NCI-H128 (cell line): Measurements from ENCODE around the gene TSTD2.

Experiments used
- DNase-seq: peaks from one replicate; lab custom pipeline; 2025; ENCODE audit not compliant: unreplicated experiment; lab: John Stamatoyannopoulos, UW

Gene TSTD2

DNA sequence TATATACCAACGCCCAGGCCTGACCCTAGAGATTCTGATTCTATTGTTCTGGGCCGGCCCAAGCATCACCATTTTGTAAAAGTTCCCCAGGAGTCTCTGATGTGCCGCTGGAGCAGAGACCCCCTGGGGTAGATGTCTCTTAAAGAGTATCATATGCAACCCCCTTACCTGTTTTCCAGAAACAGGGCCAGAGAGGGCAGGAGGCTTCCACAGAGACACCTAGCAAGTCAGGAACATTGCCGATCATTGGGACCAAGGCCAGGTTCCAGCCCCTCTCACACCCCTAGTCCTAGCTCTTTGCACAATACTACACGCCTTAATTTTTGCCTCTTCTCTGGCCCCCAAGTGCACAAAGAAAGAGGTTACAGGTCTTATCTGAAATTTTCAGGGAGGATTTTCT is 67.9 kb downstream of the TSTD2 start:
- no peak for DNase-seq

DNA sequence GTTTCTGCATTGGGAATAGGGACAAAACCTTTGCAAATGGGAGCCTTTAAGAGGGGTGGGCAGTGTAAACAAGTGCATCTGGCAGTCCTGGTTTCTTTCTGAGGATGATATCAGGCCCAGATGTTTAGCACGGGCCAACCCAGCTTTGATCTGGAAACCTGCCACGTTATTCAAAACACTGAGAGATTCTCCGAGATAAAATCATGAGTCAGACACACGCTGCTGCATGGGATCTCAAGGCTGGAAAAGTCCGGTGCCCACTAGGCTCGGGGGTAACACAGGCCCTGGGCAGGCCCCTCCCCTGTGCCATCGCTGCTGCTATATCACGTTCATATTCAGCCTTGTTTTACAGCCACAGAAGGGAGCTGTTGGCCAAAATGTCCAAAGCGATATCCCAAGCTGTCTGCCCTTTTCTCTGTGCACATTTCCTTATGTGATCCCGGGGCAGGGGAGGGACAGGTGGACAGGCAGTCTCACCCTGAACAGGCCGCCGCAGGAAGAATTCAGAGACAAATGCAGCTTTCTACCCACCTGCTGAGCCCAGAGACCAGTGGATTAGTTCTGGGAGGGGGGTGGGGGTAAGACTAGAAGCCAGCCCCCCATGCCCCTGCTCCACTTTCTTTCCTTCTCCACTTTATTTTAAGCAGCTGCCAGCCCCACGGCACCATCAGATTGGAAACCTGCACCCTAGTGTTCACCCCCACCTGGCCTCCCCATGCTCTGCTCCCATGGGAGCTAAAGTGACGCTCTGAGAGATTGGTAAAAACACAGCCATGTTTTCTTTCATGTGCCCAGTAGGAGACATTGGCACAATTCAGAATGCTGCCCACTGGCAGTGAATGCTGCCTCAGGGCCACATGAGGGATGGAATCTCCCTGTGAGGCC is 68.6 kb downstream of the TSTD2 start:
- no peak for DNase-seq

DNA sequence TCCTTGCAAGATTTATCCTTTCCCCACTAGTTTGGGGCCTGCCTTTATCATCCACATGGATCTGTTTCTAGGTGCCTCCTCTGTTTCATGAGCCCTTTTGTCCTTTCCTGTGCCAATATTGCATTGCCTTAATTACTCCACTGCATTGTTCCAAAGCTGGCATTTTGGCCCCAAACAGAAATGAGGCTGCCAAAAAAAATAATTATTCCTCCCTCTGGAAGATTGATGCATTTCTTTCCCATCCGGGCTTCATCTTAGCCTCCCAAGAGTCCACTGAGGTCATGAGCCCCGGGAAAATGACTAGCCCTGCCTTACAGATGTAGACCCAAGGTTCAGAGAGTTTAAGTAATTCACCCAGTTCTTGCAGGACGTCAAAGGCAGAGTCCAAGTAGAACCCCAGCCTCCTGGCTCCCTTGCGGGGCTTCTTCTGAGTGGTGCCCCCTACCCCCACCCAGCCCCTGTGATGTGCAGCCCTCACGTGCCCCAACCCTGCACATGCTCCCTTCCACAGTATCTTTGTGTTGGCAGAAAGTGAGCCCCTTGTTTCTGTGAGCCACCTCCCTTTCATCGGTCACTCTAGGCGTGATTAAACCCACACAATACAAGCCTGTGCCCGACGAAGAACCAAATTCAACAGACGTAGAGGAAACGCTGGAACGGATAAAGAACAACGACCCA is 69.6 kb downstream of the TSTD2 start:
- no peak for DNase-seq

DNA sequence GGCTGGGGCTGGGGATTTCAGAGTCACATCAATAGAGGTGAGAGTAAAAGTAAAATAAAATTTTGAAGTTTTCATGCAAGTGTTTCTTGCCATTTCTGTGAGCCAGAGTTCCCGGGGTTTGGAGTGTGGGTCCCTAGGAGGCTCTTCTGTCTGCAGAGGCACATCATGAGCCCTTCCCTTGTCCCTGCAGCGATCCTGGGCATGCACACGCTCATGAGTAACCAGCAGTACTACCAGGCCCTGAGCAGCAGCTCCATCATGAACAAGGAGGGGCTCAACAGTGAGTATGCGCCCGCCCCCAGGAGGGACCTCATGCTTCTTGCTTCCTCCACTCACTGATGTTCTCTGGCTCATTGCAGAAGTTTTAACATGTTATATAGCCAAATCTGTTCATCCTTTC is 70.6 kb downstream of the TSTD2 start:
- DNase-seq: no peak

DNA sequence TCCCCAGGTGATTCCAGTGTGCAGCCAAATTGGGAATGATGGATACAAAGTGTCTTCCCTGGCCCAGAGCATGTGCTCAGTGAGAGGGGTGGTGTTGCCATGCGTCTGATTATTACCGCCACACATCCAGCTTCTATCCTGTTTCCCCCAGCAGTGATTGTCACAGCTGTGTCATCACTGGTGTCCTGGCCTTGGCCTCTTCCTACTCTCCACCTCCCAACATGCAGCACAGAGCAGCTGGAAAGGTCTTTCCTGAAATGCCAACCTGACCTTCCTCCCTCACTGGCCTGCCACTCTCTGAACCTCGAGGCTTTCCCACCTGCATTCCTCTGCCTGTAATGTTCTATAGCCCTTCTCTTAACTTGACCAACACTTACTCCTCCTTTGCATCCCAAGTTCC is 71.7 kb downstream of the TSTD2 start:
- no peak for DNase-seq

DNA sequence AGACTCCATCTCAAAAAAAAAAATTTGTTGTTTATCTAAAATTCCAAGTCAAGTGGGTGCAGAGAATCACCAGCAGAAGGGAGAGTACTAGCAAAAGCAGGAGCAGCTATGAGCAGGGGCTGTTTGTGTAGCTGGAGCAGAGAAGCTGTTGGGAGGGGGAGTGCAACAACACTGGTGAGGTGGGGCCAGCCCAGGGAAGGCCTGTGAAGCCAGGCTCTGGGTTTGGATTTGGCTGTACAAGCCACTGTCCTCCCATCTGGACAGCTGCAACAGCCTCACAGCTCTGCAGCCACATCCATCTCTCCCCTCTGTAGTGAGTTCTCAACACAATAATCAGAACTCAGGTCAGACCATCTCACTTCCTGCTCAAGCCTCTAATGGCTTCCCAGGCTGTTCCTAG is 72.3 kb downstream of the TSTD2 start:
- DNase-seq: no peak

DNA sequence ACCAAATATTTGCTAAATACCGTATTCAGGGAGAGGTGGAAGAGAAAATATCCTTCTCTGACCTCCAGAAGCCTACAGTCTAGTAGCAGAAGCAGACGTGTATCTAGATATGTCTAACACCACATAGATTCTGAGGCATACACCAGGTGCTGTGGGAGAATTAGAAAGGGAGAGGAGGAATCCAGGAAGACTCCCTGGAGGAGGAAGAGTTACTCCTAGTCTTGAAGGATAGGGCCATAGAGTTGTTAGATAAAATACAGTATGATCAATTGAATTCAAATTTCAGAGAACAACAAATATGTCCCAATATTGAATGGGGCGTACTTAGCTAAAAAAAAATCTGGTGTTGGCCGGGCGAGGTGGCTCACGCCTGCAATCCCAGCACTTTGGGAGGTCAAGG is 73.0 kb downstream of the TSTD2 start:
- no peak for DNase-seq

DNA sequence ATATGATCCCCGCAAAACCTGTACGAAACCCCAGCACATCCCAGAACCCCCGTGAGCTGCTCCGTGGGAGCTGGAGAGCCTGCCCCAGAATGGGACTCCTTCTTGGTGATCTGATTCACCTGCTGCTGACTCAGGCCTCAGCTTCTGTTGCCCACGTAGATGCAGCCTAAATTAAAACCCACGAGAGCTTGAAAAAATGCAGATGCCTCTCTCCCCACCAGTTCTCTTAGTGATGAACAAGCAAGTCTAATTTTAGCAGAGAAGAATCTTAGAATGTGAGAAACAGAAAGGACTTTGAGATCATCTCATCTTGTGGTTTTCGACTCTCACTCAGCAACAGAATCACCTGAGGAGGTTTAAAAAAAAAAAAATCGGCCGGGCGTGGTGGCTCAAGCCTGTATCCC is 74.1 kb downstream of the TSTD2 start:
- no peak for DNase-seq

DNA sequence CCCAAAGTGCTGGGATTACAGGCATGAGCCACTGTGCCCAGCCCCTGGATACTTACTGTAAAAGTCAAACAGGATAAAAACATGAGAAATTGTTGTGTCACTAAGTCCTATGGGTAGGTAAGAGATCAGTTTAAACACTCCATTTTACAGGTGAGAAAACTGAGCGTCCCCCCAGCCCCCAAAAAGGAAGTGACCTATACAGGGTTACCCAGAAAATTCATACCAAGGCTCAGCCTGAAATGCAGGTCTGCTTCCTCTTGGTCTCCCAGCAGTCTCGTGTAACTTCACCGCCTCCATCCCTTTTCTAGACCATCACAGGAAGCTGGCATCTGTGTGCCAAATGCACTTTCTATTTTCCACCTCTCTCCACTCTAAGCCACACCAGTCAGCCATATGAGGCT is 74.5 kb downstream of the TSTD2 start:
- no peak for DNase-seq

DNA sequence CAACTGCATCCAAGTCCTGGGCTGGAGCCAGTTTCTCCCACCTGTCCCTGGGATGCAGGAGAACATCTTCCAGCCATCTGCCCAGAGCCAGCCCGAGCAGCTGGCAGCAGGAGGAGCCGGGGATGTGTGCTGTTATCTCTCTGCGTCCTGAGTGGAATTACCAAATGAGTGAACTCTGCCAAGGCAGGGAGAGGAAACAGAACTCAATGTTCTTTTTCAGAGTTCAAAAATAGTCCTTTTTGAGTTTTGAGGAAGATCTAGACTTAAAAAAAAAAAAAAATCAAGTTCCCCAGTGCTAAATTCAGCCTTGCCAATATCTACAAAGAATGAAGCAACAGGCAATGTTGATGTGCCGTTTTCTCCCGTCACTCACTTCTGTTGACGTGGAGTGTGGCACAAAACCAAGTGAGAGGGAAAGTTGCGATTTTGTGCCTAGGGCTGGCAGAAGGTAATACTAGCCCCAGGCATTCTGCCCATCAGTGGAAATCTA is 75.5 kb downstream of the TSTD2 start:
- DNase-seq: no peak

DNA sequence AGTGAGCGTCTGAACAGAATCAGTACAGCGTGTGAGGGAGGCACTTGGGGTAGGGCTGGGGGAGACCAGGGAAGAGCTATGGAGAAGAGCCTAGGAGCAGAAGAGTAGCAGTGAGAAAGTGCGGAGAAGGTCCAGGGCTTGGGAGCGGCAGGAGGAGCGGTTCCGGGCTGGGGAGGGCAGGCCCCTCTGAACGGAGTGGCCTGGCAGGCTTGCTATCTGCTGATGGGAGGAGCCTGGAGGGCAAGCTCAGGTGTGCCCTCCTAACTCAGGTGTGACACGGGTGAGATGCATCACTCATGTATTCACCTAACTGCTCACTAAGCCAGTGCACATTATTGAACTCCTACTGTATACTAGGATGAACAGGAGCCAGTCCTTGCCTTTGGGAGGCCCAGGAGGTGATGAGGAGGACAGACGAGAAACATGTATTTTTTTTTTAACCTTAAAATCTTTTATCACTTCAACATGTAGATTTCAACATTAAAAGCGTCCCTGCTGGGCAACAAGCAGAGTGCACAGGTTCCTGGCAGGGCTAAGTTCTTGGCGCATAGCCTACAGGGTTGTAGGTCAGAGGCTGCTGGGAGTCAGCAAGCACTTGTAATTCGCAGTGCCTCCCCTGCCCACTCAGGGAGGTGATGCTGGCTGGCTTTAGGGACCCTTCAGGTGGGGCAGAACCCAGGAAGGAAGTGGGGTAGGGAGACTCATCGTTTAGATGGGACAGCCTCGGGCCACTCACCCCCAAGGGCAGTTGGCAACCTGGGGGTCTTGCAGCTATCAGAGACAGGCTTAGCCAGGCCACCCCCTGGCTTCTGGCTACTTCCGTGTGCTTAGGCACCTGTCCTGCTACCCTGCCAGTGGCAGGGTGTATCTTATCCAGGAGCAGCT is 76.2 kb downstream of the TSTD2 start:
- no peak for DNase-seq

DNA sequence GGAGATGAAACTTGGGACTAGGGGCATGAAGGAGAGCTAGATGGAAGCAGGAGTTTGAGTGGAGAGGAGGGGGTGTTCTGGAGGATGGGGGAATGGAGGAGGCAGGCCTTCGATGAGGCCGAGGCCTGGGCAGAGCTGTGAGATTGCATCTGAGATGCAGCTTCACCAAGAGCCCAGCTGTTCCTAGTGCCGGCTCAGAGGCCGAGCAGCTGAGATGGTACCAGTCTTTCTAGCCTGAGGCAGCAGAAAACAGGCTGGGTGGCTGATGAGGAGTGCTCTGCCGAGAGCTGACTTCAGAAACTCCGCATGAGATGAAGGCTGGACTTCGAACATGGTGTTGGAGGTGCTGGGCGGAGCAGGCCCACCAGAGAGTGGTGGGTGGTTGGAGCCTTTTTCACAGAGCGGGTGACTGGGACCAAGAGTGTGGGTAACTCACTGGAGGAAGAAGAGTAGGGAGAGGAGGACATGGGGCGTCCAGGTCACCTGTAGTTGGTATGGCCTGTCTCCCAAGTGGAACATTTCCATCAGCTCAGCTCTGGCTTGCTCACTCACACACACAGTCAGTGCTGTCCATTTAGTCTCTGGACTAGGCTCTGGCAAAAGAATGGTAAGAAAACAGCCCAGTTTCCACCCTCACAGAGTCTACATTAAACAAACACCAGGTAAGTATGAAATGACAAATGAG is 77.0 kb downstream of the TSTD2 start:
- DNase-seq: no peak

DNA sequence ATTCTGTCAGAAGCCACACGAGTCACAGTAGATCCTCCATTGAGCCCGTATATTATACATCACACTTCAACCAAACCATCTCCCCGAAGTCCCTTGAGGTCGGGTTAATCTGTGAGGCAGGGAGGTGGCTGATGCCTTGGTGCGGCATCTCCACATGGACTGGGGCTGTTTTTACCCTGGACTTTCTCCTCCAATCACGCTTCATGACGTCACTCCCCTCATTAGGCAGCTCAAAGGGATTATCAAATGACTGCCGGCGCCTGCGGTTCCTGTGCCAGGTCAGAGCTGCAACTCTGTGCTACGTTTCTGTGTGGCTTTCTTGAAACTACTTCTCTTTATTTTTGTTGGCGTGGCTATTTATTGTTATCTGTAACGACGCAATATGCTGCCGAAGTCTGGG is 78.0 kb downstream of the TSTD2 start:
- DNase-seq: no peak

DNA sequence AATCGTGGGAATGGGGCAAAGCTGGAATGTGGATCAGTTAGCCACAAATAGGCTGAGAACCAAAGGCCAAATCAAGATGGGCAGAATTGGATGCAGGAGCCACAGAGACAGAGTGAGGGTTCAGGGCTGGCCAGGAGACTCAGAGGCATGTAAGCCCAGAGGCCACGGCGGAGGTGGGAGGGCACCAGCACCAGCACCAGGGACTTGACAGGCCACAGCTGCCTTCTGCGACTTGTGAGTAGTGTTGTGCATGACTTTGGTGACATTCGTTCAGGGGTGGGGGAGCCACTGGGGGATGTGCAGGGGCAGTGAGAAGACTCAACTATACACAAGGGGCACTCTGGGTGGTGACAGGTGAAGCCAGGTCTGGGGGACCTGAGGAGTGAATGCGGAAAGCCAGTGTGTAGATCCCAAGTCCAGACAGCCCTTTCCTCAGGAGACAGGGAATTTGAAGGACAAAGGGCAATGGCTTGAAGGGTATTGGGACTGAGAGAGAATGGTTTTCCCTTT is 78.5 kb downstream of the TSTD2 start:
- DNase-seq: no peak

DNA sequence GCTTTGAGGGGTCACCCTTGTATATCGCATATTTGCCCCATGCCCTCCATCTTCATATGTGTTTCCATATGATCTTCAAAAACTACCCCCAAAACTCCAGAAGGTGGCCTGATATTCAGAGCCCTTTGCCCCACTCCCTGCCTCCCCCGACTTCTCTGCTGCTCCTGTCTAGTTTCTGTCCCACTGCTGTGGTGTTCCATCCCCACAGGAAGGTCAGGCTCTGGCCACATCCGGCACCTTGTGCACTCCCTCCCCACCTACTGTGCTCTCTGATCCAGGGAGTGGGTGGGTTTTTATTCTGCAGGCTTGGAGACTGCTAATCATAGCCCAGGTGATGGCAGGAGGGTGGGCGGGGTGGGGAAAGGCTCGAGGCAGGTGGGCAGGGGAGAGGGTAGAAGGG is 79.3 kb downstream of the TSTD2 start:
- DNase-seq: no peak

DNA sequence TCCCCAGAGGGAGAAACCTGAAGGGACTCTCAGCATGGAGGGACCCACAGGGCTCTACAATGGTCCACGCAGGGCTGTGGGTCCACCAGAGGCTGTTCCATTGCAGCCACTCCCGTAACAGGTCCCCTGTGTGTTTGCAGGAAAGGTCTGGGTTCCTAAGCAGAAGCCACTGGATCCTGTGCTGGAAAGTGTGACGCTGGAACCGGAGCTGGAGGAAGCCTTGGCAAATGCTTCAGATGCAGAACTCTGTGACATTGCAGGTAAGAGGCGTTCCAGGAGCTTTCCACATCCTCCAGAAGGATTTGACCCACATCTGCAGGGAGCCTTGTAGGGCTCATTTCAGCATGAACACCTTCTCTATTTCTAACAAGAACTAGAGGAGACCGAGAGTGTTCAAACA is 80.0 kb downstream of the TSTD2 start:
- no peak for DNase-seq

DNA sequence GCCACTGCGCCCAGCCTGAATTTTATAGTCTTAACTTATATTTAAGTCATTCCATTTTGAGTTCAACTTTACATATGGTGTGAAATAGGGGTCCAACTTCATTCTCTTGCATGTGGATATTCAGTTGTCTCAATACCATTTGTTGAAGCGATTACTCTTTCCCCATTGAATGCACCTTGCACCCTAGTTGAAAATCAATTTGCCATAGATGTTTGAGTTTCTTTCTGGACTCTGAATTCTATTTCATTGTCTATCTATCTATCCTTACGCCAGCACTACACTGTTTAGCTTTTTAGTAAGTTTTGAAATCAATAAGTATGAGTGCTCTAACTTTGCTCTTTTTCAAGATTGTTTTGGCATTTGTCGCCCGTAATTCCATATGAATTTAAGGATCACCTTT is 81.9 kb downstream of the TSTD2 start:
- no peak for DNase-seq

DNA sequence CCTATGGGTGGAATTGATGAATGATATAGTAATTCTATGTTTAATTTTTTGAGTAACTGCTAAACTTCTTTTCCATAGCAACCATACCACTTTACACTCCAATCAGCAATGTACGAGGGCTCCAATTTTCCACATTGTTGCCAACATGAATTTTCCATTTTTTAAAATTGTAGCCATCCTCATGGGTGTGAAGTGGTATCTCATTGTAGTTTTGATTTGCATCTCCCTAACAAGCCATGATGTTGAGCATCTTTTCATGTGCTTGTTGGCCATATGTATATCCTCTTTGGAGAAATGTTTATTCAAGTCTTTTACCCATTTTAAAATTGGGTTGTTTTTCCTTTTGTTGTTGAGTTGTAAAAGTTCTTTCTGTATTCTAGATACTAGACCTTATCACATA is 82.8 kb downstream of the TSTD2 start:
- no peak for DNase-seq
